HepG2 (cell line): ENCODE measurements around the gene MAN1B1. TPM values are rescaled to one million over a fixed set of nuclear protein-coding genes. Genes with fewer than 3 reads are reported as not detected.
A peak's percentile ranks its signal among the peaks of the same experiment; 100 is the strongest.

ENCODE experiments used
- ATAC-seq: fragments of 200-7000 bp; cut with Tn5 transposase; 3 replicates; pipeline ENCODE4 v1.9.1; 2020; ENCODE audit warnings: mild to moderate bottlenecking, moderate library complexity
- BruUV-seq: library from RNA; stranded (reverse); fragments of 400-500 nt; replicated peaks from 2 replicates; lab custom pipeline; 2021; lab: Mats Ljungman, UMichigan
- CTCF ChIA-PET: fragments of 300-600 bp; formaldehyde crosslinking; extraction: SDS; loops from one replicate; lab custom pipeline; 2021; ENCODE audit warnings: low total read pairs, inconsistent platforms, low intra/inter-chr PET ratio; lab: Yijun Ruan, JAX
- POLR2A ChIA-PET: fragments of 350-600 bp; sonication (Branson Sonifier 250); formaldehyde crosslinking; loops from one replicate; lab custom pipeline; 2020; ENCODE audit warnings: antibody characterized with exemption, inconsistent platforms; lab: Yijun Ruan, JAX
- DNase-seq: peaks from one replicate; pipeline ENCODE4 v3.0.0-alpha.2; 2015; ENCODE audit warnings: low spot score
- FAIRE-seq: peaks from 3 replicates; lab custom pipeline; 2011; peaks lifted over from hg19 to GRCh38; lab: Jason Lieb, UNC
- H2AFZ ChIP-seq: one replicate; pipeline ENCODE4 v1.6.1; 2011; ENCODE audit warnings: low read length, inconsistent platforms
- H3K27ac ChIP-seq: fragments of 300-600 bp; 3 replicates; pipeline ENCODE4 v1.8.0; 2011; ENCODE audit warnings: mixed run types, mild to moderate bottlenecking, mixed read lengths, low read length, inconsistent platforms; ENCODE audit not compliant: insufficient read depth; ENCODE audit errors: extremely low read length
- H3K27me3 ChIP-seq, 2 experiments: fragments of 200-600 bp in 1 of 2; 2 replicates in 1 of 2; 3 replicates in 1 of 2; pipeline versions ENCODE4 v1.6.0 to v1.8.0; 2011; ENCODE audit warnings: low read length in 2 of 2, mild to moderate bottlenecking in 2 of 2, moderate library complexity in 2 of 2, inconsistent platforms in 1 of 2; ENCODE audit not compliant: insufficient read depth in 2 of 2, control insufficient read depth in 1 of 2
- H3K36me3 ChIP-seq, 2 experiments: fragments of 200-600 bp in 1 of 2; replicated peaks in 1 of 2; 2 replicates in 1 of 2; 3 replicates in 1 of 2; pipeline versions ENCODE4 v1.5.1 to v1.8.0; 2011; ENCODE audit warnings: low read length in 2 of 2, inconsistent platforms in 1 of 2; ENCODE audit not compliant: insufficient read depth in 2 of 2, control insufficient read depth in 1 of 2
- H3K4me1 ChIP-seq: 2 replicates; pipeline ENCODE4 v1.5.1; 2012; ENCODE audit warnings: low read length, inconsistent platforms; ENCODE audit not compliant: insufficient read depth
- H3K4me2 ChIP-seq: 2 replicates; pipeline ENCODE4 v1.6.0; 2011; ENCODE audit warnings: low read depth, low read length, inconsistent platforms
- H3K4me3 ChIP-seq, 3 experiments: fragments of 200-600 bp in 1 of 3; sonication (generic), shearing (Covaris generic) in 1 of 3; replicated peaks in 1 of 3; 2 replicates each; pipeline ENCODE4 v1.5.1; 2011 to 2016; ENCODE audit warnings: low read length in 3 of 3, inconsistent platforms in 2 of 3, low read depth in 2 of 3, mild to moderate bottlenecking in 2 of 3, control low read depth in 1 of 3, mixed read lengths in 1 of 3; ENCODE audit not compliant: insufficient read depth in 1 of 3
- H3K79me2 ChIP-seq: one replicate; pipeline ENCODE4 v1.6.1; 2011; ENCODE audit warnings: low read length, inconsistent platforms; ENCODE audit not compliant: insufficient read depth
- H3K9ac ChIP-seq: 2 replicates; pipeline ENCODE4 v1.6.0; 2011; ENCODE audit warnings: mild to moderate bottlenecking, low read depth, low read length, inconsistent platforms; ENCODE audit not compliant: insufficient read depth
- H3K9me3 ChIP-seq: 2 replicates; pipeline ENCODE4 v1.5.1; 2012; ENCODE audit warnings: mild to moderate bottlenecking, low read length
- H4K20me1 ChIP-seq: 2 replicates; pipeline ENCODE4 v1.6.0; 2011; ENCODE audit warnings: inconsistent platforms, mild to moderate bottlenecking, low read length, moderate library complexity; ENCODE audit not compliant: insufficient read depth
- GFI1 ChIP-seq: sonication (generic); formaldehyde crosslinking; IDR thresholded peaks from 2 replicates; pipeline ENCODE4 v1.5.0; 2020; ENCODE audit warnings: missing genetic modification reagents, mild to moderate bottlenecking, borderline replicate concordance
- JUND ChIP-seq: sonication (generic); formaldehyde crosslinking; IDR thresholded peaks from 2 replicates; pipeline ENCODE4 v1.8.0; 2022; ENCODE audit warnings: mild to moderate bottlenecking, missing genetic modification reagents
- NFRKB ChIP-seq: fragments of 450-650 bp; IDR thresholded peaks from 2 replicates; pipeline ENCODE4 v1.6.1; 2017
- SMARCC2 ChIP-seq: fragments of 450-650 bp; IDR thresholded peaks from 2 replicates; pipeline ENCODE4 v1.6.1; 2017; ENCODE audit warnings: antibody characterized with exemption, mild to moderate bottlenecking
- ZNF292 ChIP-seq: sonication (generic); formaldehyde crosslinking; IDR thresholded peaks from 2 replicates; pipeline ENCODE4 v1.8.1; 2022; ENCODE audit warnings: mild to moderate bottlenecking, low read depth, missing genetic modification reagents, borderline replicate concordance
- ZNF326 ChIP-seq: sonication (generic); formaldehyde crosslinking; IDR thresholded peaks from 2 replicates; pipeline ENCODE4 v1.4.0; 2020; ENCODE audit warnings: missing genetic modification reagents, borderline replicate concordance
- ZNF557 ChIP-seq: sonication (generic); formaldehyde crosslinking; IDR thresholded peaks from 2 replicates; pipeline ENCODE4 v1.4.0; 2020; ENCODE audit warnings: missing genetic modification reagents
- WGBS: methylation state at CpG from one replicate; pipeline ENCODE4 v1.1.6; 2017; ENCODE audit warnings: low lambda C conversion rate; 5-methylcytosine and 5-hydroxymethylcytosine counted together
- in situ Hi-C: cut with HindIII; loops from 2 replicates; pipeline ENCODE4 v1.10.0; 2017; ENCODE audit warnings: low pct_unique_long_range_greater_than_20kb; ENCODE audit not compliant: extremely low pct_ligation_motif_present
- intact Hi-C: fragments of 100-400 bp; cut with micrococcal nuclease; formaldehyde crosslinking; loops from one replicate; pipeline ENCODE4 v1.10.0; 2022; ENCODE audit not compliant: unreplicated experiment
- polyA plus RNA-seq, 8 experiments: library from polyadenylated mRNA; depleted of rRNA in 3 of 8; stranded (reverse) in 7 of 8; unstranded in 1 of 8; fragments of >200 nt; fragmentation: Illumina TruSeq in 4 of 8; extraction: Trizol in 4 of 8; gene quantifications; 2 replicates each; pipeline versions ENCODE4 v1.2.1 to v1.2.3, GENCODE V29; 2011 to 2016; ENCODE audit warnings: low read depth in 4 of 8, missing spikeins in 1 of 8, mixed read lengths in 1 of 8; ENCODE audit not compliant: insufficient read depth in 1 of 8
- total RNA-seq, 5 experiments: library from RNA; depleted of rRNA; stranded (reverse); fragments of >200 nt; fragmentation: Illumina TruSeq; extraction: Trizol; gene quantifications; 2 replicates each; pipeline ENCODE4 v1.2.3, GENCODE V29; 2016; ENCODE audit warnings: low read depth in 1 of 5
- TF ChIP-seq, protein P1 (sequence below): sonication (generic); formaldehyde crosslinking; IDR thresholded peaks from 2 replicates; pipeline ENCODE4 v1.4.0; 2020; ENCODE audit warnings: missing genetic modification reagents
- TF ChIP-seq, protein P2 (sequence below): sonication (generic); formaldehyde crosslinking; IDR thresholded peaks from 2 replicates; pipeline ENCODE4 v1.5.0; 2020; ENCODE audit warnings: missing genetic modification reagents, mild to moderate bottlenecking, borderline replicate concordance
- TF ChIP-seq, protein P3 (sequence below): sonication (generic); formaldehyde crosslinking; conservative IDR thresholded peaks from 2 replicates; pipeline ENCODE4 v1.4.0; 2020; ENCODE audit warnings: mild to moderate bottlenecking, missing genetic modification reagents, moderate library complexity
- TF ChIP-seq, protein P4 (sequence below): sonication (generic); formaldehyde crosslinking; IDR thresholded peaks from 2 replicates; pipeline ENCODE4 v1.5.0; 2020; ENCODE audit warnings: mild to moderate bottlenecking, missing genetic modification reagents, borderline replicate concordance

Gene MAN1B1
- total and polyA plus RNA-seq, 2 of the 13 experiments (the other 11 are each of a cell fraction or from before 2014, with no cell fraction given), result 48.9 to 59.5 TPM

- Histone ChIP-seq H3K27ac (no peak overlapping the region), H3K4me2 (peak overlapping the region; percentile 38; the same call in 1 of the 2 replicates)
- ATAC-seq, result no peak
- TF ChIP-seq, protein P1, sequence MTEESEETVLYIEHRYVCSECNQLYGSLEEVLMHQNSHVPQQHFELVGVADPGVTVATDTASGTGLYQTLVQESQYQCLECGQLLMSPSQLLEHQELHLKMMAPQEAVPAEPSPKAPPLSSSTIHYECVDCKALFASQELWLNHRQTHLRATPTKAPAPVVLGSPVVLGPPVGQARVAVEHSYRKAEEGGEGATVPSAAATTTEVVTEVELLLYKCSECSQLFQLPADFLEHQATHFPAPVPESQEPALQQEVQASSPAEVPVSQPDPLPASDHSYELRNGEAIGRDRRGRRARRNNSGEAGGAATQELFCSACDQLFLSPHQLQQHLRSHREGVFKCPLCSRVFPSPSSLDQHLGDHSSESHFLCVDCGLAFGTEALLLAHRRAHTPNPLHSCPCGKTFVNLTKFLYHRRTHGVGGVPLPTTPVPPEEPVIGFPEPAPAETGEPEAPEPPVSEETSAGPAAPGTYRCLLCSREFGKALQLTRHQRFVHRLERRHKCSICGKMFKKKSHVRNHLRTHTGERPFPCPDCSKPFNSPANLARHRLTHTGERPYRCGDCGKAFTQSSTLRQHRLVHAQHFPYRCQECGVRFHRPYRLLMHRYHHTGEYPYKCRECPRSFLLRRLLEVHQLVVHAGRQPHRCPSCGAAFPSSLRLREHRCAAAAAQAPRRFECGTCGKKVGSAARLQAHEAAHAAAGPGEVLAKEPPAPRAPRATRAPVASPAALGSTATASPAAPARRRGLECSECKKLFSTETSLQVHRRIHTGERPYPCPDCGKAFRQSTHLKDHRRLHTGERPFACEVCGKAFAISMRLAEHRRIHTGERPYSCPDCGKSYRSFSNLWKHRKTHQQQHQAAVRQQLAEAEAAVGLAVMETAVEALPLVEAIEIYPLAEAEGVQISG, result no peak
- no peak for TF ChIP-seq GFI1 (CRISPR knock-in tag)
- no peak for TF ChIP-seq ZNF557 (CRISPR knock-in tag)
- TF ChIP-seq, protein P2, sequence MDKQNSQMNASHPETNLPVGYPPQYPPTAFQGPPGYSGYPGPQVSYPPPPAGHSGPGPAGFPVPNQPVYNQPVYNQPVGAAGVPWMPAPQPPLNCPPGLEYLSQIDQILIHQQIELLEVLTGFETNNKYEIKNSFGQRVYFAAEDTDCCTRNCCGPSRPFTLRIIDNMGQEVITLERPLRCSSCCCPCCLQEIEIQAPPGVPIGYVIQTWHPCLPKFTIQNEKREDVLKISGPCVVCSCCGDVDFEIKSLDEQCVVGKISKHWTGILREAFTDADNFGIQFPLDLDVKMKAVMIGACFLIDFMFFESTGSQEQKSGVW (CRISPR knock-in tag), result no peak
- TF ChIP-seq NFRKB, result no peak
- TF ChIP-seq, protein P3, sequence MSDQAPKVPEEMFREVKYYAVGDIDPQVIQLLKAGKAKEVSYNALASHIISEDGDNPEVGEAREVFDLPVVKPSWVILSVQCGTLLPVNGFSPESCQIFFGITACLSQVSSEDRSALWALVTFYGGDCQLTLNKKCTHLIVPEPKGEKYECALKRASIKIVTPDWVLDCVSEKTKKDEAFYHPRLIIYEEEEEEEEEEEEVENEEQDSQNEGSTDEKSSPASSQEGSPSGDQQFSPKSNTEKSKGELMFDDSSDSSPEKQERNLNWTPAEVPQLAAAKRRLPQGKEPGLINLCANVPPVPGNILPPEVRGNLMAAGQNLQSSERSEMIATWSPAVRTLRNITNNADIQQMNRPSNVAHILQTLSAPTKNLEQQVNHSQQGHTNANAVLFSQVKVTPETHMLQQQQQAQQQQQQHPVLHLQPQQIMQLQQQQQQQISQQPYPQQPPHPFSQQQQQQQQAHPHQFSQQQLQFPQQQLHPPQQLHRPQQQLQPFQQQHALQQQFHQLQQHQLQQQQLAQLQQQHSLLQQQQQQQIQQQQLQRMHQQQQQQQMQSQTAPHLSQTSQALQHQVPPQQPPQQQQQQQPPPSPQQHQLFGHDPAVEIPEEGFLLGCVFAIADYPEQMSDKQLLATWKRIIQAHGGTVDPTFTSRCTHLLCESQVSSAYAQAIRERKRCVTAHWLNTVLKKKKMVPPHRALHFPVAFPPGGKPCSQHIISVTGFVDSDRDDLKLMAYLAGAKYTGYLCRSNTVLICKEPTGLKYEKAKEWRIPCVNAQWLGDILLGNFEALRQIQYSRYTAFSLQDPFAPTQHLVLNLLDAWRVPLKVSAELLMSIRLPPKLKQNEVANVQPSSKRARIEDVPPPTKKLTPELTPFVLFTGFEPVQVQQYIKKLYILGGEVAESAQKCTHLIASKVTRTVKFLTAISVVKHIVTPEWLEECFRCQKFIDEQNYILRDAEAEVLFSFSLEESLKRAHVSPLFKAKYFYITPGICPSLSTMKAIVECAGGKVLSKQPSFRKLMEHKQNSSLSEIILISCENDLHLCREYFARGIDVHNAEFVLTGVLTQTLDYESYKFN (CRISPR knock-in tag), result no peak
- TF ChIP-seq JUND (CRISPR knock-in tag), result no peak
- 0 out of 2 replicates have a peak, but pooled peaks have one; percentile 42 for TF ChIP-seq ZNF292 (CRISPR knock-in tag)
- TF ChIP-seq, protein P4, sequence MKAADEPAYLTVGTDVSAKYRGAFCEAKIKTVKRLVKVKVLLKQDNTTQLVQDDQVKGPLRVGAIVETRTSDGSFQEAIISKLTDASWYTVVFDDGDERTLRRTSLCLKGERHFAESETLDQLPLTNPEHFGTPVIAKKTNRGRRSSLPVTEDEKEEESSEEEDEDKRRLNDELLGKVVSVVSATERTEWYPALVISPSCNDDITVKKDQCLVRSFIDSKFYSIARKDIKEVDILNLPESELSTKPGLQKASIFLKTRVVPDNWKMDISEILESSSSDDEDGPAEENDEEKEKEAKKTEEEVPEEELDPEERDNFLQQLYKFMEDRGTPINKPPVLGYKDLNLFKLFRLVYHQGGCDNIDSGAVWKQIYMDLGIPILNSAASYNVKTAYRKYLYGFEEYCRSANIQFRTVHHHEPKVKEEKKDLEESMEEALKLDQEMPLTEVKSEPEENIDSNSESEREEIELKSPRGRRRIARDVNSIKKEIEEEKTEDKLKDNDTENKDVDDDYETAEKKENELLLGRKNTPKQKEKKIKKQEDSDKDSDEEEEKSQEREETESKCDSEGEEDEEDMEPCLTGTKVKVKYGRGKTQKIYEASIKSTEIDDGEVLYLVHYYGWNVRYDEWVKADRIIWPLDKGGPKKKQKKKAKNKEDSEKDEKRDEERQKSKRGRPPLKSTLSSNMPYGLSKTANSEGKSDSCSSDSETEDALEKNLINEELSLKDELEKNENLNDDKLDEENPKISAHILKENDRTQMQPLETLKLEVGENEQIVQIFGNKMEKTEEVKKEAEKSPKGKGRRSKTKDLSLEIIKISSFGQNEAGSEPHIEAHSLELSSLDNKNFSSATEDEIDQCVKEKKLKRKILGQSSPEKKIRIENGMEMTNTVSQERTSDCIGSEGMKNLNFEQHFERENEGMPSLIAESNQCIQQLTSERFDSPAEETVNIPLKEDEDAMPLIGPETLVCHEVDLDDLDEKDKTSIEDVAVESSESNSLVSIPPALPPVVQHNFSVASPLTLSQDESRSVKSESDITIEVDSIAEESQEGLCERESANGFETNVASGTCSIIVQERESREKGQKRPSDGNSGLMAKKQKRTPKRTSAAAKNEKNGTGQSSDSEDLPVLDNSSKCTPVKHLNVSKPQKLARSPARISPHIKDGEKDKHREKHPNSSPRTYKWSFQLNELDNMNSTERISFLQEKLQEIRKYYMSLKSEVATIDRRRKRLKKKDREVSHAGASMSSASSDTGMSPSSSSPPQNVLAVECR, result peak; percentile 22; the same call in 1 of the 2 replicates
- TF ChIP-seq ZNF326 (CRISPR knock-in tag), result peak; percentile 81; the same call in 1 of the 2 replicates
- no peak for TF ChIP-seq SMARCC2
Observed at GRCh38 chr9:137056739-137057415, 29.9 kb upstream of the MAN1B1 start.

More at GRCh38 chr9:137056739-137057415, 29.9 kb upstream of the MAN1B1 start:
- CTCF ChIA-PET, result no interaction called here
- H4K20me1 ChIP-seq, result no peaks in the 10 kb centered on the region
- H3K27me3 ChIP-seq, result no peaks in the 10 kb centered on the region; a peak in 2 of 5 replicates
- intact Hi-C loops (no loop called here), in situ Hi-C loops (no loop called here)
- peaks cover 9% of the 10 kb centered on the region for H3K79me2 ChIP-seq
- POLR2A ChIA-PET, result interaction anchor here (1.3 to 4.4 kb wide), 4 partner anchors 10 to 30 kb away, joined by 3 to 55 read pairs (median 21); partner anchors contain the start of genes MAN1B1 and SAPCD2
- no peak overlapping the region for H3K9ac ChIP-seq
- H3K9me3 ChIP-seq, result no peaks in the 10 kb centered on the region
- H3K4me1 ChIP-seq, result peaks cover 57% of the 10 kb centered on the region
- H3K36me3 ChIP-seq, result no peaks in the 10 kb centered on the region
- DNase-seq (peak; percentile 49), FAIRE-seq (no peak)
- no peak overlapping the region for H2AFZ ChIP-seq
- 46% methylated on average over 14 of the region's 17 CpGs for WGBS
- no TSS peak for BruUV-seq
- H3K4me3 ChIP-seq, result peak overlapping the region in 1 of 3 experiments; percentile 27; a peak in 2 of 6 replicates
